ENCODE data around the gene SSBP3.
"Not testable (repeated sequence)": the region's sequence is repeated elsewhere in the genome, so short reads cannot be mapped to it uniquely, and the experiment has no call there.

The SSBP3 gene

GRCh38 chr1:54391450-54392209, 14.6 kb downstream of the SSBP3 start:
- no peak for DNase-seq

GRCh38 chr1:54390655-54391054, 15.5 kb downstream of the SSBP3 start:
- no peak for DNase-seq

DNA sequence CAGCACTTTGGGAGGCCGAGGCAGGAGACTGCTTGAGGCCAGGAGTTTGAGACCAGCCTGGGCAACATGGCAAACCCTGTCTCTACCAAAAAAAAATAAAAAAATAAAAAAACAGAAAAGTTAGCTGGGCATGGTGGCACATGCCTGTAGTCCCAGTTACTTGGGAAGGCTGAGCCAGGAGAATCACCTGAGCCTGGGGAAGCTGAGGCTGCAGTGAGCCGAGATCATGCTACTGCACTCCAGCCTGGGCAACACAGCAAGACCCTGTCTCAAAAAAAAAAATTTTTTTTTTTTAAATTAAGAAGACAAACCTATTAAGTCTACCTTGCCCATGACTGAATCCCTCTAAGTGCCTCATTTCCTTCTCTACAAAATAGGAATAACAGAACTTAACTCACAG, 16.6 kb downstream of the SSBP3 start:
- not testable (repeated sequence) for DNase-seq

GRCh38 chr1:54387419-54387818, 18.8 kb downstream of the SSBP3 start:
- no peak for DNase-seq

DNA sequence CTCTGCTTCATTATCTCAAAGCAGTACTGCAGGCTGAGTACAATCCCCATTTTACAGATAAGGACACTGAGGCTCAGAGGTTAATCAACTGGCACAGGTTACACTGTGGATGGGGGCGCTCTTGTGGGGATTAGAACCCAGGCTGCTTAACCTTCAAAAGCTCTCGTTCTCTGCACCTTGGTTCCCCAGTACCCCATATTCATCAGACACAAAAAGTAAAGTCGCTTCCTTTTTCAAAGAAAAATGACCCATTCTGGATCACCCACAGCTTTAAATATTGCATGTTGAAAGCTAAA, 20.5 kb downstream of the SSBP3 start:
- no peak for DNase-seq

- DNase-seq, result no peak
These were observed 21.1 kb downstream of the SSBP3 start for GRCh38 chr1:54384918-54385726.

- DNase-seq, result no peak
These were observed 21.7 kb downstream of the SSBP3 start for GRCh38 chr1:54384471-54384870.

GRCh38 chr1:54381524-54381923, 24.7 kb downstream of the SSBP3 start:
- no peak for DNase-seq

DNA sequence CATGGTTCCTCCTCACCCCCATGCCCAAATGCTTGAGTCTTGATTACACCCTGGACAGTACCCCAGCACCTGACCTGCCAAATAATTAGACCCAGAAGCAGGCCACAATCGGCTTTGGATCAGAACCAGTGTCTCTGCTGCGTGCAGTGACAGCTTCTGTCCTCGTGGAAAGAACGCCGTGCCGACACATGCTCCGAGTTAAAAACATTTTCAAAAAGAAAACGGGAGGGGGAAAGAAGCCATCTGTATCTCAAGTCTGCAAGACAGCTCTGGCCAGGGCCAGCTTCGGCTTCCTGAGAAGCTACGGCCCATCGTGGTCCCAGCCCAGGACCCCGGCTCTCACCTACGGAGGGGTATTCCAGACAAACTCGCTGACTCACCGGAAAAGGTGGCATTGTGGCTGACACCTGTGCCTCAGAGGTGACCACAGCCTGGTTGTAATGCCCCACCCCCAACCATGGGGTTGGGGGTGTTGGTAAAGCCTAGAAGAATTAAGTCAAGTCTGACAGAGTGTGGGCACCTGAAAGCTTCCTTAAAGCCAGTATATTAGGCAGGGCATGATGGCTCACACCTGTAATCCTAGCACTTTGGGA, 25.8 kb downstream of the SSBP3 start:
- DNase-seq, result no peak

- no peak for DNase-seq
These were observed 26.5 kb downstream of the SSBP3 start for GRCh38 chr1:54379555-54380289.

GRCh38 chr1:54378874-54379554, 27.2 kb downstream of the SSBP3 start:
- DNase-seq, result no peak

DNA sequence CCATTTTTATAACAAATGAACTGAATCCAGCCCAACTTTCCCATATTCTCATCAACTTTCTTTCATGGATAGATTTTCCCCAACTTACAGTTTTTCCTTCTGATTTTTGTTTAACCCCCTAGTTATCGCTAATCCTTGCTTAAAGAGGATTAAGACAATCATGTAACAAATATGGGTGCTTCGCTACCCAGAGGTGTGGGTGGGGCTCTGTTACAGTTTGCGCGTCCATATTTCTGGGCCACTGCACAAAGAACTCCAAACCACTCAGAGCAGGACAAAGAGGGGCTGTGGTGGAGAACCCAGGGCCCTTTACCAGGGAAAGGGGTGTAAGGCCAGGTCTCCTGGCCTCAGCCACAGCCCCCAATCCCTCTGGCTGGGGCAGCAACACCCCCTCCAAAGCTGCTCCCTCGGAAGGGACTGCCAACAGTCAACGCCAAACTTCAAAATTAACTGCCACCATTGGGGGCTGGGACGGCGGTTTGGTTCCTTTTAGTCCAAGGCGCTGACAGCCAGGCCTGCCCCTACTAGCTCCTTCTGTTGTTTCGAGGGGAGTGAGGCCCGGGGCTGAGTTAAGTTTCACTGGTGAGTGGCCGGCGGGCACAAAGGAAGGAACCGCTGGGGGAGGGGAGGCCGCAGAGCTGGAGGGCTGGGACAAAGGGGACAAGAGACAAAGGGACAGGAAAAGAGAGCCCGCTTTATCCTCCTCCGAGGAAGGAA, 27.9 kb downstream of the SSBP3 start:
- no peak for DNase-seq

DNA sequence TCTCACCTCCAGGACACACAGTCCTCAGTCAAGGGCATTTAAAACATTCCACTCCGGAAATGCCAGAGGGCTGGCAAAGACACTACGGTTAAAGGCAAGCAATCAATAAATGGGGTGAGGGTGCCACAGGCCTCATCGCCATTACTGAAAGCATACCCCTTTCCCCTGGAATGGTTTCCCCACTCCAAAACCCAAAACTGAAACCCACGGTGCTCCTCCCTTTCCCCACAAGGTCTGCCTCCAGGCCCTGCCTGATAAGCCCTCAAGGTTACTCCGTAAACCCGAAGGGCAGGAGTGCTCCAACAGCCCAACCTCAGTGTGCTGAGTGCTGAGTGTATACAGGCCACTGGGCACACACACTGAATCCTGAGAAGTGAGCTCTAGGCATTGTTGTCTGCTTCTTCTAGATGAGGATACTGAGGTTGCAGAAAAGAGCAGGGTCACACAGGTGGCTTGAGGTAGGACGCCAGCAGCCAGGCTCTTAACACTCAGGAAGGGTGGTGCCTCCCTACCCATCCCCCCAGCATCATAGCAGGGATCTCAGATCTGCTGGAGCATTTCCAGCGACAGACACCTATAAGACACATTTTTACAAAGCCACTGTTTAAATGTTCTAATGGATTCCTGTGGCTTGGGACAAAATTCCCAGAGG, 29.0 kb downstream of the SSBP3 start:
- DNase-seq, result no peak

- no peak for DNase-seq
These were observed 29.7 kb downstream of the SSBP3 start for GRCh38 chr1:54376430-54377039.

DNA sequence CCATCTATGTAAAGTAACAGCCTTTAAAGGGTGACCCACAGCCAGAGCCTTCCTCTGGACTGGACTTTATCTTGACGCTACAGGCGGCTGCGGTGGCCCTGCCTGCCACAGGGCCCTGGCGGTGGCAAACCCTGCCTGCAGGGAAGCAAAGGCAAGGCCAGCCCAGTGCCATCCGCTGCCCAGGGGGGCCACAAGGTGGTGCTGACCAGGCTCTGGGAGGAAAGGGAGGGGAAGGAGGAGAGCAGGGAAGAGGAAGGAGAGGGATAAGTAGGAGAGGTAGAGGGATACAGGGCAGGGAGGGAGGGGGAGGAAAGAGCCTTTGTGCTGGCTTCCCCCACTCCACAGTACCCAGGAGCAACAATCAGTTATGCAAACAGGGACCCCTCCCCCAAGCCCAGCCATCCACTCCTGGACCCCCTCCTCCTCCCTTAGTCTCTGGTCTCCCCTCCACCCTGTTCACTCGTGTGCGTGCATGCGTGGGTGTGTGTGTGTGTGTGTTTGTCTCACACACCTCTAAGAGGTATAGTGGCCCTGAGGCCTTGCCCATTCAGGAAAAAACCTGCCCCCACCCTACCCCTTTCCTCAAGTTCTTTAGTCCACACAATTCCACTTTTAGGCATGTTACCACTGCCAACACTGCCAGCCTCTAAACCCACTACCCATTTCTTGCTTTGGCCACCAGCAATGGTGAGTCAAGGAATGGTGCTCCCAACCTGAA, 30.3 kb downstream of the SSBP3 start:
- no peak for DNase-seq

- DNase-seq, result no peak
These were observed 30.9 kb downstream of the SSBP3 start for GRCh38 chr1:54375298-54375697.

DNA sequence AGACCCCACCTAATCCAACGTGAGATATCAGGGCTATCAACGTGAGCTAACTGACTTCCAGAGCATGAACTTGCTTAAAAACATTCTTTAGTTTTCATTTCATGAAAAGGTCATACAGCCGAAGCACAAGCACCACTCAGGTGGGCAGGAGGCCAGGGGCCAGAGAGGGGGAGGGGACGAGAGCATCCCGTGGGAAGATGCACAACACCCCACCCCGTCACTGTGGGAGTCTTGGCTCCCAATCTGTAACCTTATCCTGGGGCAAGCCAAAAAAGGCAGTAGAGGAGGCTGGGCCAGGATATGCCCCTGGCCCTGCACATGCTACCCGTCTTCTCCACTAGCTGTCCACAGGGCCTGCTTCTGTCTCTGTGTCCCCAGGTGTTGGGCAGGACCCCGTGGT, 31.4 kb downstream of the SSBP3 start:
- DNase-seq, result no peak

- DNase-seq, result no peak
These were observed 33.2 kb downstream of the SSBP3 start for GRCh38 chr1:54372978-54373377.

DNA sequence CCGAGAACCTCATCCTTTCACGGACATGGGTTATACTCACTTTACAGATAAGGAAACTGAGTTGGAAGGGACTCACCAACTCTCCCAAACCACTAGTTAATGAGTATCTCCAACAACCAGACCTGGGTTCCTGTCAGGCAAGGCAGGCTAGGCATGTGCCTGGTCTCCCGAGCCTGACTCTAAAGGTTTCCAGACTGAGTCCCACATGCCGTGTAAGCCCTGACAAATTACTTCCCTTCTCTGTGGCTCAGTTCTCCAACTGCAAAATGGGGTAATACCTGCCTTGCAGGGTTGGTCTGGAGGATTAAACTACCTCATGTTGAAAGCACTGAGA, 34.3 kb downstream of the SSBP3 start:
- DNase-seq, result no peak

Data from SHP77 (cell line).